Stomach (tissue), 4 donors: ENCODE measurements around the gene NPHP4.

Experiments used
- POLR2A ChIP-seq, 4 donors: fragments of 450-650 bp; IDR thresholded peaks; one replicate each; pipeline ENCODE4 v1.6.1; 2016; ENCODE audit warnings: antibody characterized with exemption in 4 of 4, control low read depth in 2 of 4, mild to moderate bottlenecking in 1 of 4, moderate library complexity in 1 of 4
- TF ChIP-seq, protein P1 (sequence below), 7 experiments: fragments of 450-650 bp in 4 of 7; fragments of 200-600 bp in 3 of 7; sonication (generic) in 3 of 7; IDR thresholded peaks; one replicate each; pipeline ENCODE4 v1.5.1; 2016 to 2019; ENCODE audit warnings: antibody characterized with exemption in 7 of 7, control low read depth in 2 of 7, mild to moderate bottlenecking in 1 of 7

DNA sequence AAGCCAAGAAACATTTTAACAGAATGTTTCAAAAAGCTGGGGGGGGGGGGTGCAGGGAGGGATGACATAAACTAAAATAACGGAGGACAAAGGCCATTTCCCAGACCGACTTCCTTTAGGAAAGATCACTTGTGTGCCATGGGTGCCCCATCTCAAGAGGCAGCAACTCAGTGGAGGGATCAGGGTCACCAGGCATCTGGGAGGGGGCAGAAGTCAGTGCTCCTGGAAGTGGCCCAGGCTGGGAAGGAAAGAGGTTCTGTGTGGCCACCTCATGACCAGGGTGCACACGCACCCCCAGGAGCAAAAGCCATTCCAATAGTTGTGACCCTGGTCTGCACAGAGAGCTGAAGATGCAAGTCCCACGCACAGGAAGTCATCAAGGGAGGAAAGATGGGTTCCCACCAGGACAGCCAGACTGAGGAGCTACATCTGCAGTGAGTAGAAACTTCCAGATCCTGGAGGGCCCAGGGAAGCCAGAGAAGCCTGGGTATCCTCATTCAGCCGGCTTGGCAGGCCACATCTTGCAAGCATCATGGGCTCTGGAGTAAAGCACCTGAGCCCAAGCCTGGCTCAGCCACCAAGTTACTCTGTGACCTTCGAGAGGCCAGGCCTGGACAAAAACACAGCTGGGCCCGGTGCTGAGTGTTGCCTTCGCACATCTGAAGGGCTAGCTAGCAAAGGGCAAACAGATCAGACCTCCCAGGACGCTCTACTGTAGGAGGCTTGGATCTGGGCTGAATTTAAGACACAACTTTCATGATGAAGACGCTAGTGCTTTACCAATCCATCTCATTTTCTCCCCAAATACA, 36.0 kb downstream of the NPHP4 start:
- TF ChIP-seq, protein P1, sequence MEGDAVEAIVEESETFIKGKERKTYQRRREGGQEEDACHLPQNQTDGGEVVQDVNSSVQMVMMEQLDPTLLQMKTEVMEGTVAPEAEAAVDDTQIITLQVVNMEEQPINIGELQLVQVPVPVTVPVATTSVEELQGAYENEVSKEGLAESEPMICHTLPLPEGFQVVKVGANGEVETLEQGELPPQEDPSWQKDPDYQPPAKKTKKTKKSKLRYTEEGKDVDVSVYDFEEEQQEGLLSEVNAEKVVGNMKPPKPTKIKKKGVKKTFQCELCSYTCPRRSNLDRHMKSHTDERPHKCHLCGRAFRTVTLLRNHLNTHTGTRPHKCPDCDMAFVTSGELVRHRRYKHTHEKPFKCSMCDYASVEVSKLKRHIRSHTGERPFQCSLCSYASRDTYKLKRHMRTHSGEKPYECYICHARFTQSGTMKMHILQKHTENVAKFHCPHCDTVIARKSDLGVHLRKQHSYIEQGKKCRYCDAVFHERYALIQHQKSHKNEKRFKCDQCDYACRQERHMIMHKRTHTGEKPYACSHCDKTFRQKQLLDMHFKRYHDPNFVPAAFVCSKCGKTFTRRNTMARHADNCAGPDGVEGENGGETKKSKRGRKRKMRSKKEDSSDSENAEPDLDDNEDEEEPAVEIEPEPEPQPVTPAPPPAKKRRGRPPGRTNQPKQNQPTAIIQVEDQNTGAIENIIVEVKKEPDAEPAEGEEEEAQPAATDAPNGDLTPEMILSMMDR (IDR thresholded peaks at IDR 0.05): no peak
- no peak for TF ChIP-seq POLR2A (IDR thresholded peaks at IDR 0.05)
